HL-60 (cell line): ENCODE results near the gene CAD.
"Not testable (repeated sequence)": the region's sequence is repeated elsewhere in the genome, so short reads cannot be mapped to it uniquely, and the experiment has no call there.

Source experiments
- CTCF ChIP-seq: IDR thresholded peaks from one replicate; pipeline ENCODE4 v1.5.1; 2011; ENCODE audit warnings: low read length, control low read depth, inconsistent platforms; ENCODE audit not compliant: insufficient read depth
- GABPA ChIP-seq: IDR thresholded peaks from 2 replicates; pipeline ENCODE4 v1.6.1; 2012; ENCODE audit warnings: low read depth
- POLR2AphosphoS5 ChIP-seq: IDR thresholded peaks from 2 replicates; pipeline ENCODE4 v1.6.1; 2012; ENCODE audit warnings: low read depth
- SPI1 ChIP-seq: IDR thresholded peaks from 2 replicates; pipeline ENCODE4 v1.6.1; 2012; ENCODE audit warnings: low read depth, mild to moderate bottlenecking, borderline replicate concordance

- not testable (repeated sequence) for TF ChIP-seq POLR2AphosphoS5, CTCF, GABPA, SPI1
These were observed 21.4 kb upstream of the CAD start for GRCh38 chr2:27195799-27196198.
